KBM-7 (cell line): Measurements from ENCODE around the gene SART1.
A peak's percentile ranks its signal among the peaks of the same experiment; 100 is the strongest.
"Not testable (repeated sequence)": the region's sequence is repeated elsewhere in the genome, so short reads cannot be mapped to it uniquely, and the experiment has no call there.

Source experiments
- DNase-seq: peaks from one replicate; pipeline ENCODE4 v3.0.0-alpha.2; 2015
- in situ Hi-C: fragments of 300-500 bp; cut with MboI; formaldehyde crosslinking; loops from 2 replicates; pipeline ENCODE4 v1.14.3; 2020; ENCODE audit warnings: low sequenced_read_pairs, low pct_unique_long_range_greater_than_20kb, mixed read lengths

SART1 gene

GRCh38 chr11:65981972-65982823 is 20.7 kb downstream of the SART1 start:
- in situ Hi-C loops = no loop called here
- no peak for DNase-seq

- in situ Hi-C loops = no loop called here
- no peak for DNase-seq
Measured at GRCh38 chr11:65982824-65983588, 21.5 kb downstream of the SART1 start.

- in situ Hi-C loops = no loop called here
Measured at GRCh38 chr11:65983589-65983987, 22.1 kb downstream of the SART1 start.

GRCh38 chr11:65987336-65987735 is 25.8 kb downstream of the SART1 start:
- DNase-seq = no peak
- in situ Hi-C loops = no loop called here

More at GRCh38 chr11:65983589-65983987, 22.1 kb downstream of the SART1 start:
- no peak for DNase-seq

DNA sequence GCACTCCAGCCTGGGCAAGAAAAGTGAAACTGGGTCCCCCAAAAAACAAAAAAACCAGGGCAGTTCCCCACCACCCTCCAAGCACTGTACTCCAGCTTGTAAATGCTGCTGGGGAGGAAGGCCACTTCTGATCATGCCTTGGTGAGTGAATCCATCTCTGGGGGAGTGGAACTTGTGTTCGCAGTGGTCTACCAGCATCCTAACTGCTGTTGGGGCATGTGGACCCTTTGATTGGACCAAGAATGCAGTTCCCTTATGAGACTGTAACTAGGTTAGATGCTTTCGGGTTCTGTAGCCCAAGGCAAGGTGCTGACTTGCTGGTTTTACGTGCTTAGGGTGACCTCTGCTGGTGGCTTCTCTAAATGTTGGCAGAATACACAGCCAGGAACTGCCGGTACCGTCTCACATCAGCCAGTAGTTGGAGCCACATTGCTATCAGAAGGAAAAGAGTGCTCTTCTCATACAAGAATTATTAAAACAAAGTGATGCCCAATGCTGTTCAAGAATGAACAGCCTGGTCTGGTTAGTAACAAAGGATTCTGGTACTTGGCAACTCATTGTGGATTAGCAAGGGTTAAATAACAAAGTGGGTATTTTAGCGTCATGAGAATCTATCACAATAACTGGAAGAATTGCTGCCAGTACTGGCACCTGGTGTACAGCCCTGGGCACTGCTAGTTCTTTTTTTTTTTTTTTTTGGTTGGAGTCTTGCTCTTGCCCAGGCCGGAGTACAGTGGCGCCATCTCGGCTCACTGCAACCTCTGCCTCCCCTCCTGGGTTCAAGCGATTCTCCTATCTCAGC is 27.5 kb downstream of the SART1 start:
- in situ Hi-C loops = no loop called here
- DNase-seq = peak; percentile 99

DNA sequence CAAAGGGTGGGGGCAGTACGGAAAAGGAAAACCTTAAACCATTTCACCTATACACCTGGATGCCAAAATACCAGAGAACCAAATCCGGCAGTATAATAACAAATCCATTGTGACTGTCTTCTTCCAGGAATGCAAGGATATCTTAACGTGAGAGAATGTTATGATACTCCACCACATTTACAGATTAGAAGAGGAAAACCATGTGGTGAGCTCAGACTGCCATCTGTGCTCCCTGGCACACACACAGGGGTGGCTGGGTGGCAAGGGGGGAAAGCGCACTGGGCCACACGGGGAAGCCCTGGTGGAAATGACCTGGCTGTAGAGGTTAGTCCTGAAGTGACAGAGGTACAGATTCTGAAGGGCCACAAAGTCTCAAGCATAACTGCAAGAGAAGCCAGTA is 30.5 kb downstream of the SART1 start:
- DNase-seq = no peak

GRCh38 chr11:65997286-65997685 is 35.8 kb downstream of the SART1 start:
- no peak for DNase-seq

More for the DNA sequence above, 30.5 kb downstream of the SART1 start:
- in situ Hi-C loops = no loop called here

DNA sequence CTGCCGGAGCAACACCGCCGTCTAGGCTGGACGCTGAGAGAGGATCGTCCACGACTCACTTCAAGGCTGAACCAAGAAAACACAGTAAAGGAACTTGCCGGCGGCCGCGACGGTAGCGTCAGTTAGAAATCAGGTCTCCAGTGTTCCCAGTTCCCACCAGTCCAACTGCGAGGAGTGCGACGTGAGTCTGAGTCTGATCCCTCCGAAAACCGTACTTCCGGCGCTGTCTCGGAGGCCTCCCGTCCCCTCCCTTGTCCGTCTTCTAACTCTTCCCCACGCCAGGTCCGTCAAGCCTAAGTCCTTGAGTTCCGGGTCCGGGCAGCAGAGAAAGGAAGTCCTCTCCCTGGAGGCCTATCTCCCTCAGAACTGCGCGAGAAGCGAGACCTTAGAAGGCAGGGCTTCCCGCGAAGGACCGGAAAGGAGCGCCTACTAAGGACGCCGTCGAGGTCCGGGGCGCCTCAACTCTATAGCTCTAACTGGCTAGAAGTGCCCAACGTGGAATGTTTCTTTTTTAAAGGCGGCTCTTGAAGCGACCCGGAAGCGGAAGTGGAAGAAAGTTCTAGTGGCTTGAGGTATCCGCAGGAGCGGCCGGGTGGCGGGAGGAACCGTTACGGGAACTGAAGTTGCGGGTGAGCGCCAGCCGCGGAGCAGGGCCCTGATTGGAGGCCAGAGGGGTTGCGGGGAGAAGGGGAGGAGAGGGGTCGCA is 40.6 kb downstream of the SART1 start, which contains the start of the genes BANF1 and EIF1AD:
Gene BANF1, plus strand, starts transcription at position 562 of the 706 bp plus-strand sequence. CDS start 748 bp downstream, outside the sequence.
Gene EIF1AD, minus strand, starts transcription at position 216 of the 706 bp plus-strand sequence. CDS start 1,768 bp downstream, outside the sequence.
- in situ Hi-C loops = no loop called here
- DNase-seq = peak; percentile 98

More at GRCh38 chr11:65997286-65997685, 35.8 kb downstream of the SART1 start:
- in situ Hi-C loops = no loop called here

DNA sequence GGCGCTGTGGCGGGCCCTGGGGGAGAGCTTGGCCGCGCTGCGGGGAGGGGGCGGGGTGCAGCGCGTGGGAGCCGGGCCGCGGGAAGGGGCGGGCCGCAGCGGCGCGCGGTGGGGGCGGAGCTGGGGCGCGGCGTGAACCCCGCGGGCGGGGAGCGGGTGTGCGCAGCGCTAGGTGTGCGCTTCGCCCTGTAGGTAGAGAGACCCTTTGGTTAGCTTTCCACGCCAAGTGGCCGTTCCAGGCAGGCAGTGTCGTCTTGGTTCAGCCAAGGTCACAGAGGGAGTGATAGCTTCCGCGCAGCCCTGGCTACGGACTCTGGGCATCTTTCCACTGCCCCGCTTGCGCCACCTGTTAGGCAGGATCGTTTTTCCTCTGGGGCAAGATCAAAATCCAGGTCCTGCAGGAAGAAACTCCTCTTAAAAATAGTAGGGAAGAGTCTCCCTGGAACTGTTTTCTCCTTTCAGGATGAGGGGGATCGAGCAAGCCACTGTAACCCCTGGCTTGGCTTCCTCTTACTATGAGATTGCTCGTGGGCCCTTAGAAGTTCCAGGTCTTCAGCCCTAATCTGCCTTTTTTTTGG is 41.2 kb downstream of the SART1 start:
- in situ Hi-C loops = no loop called here
- DNase-seq = no peak

- DNase-seq = no peak
- in situ Hi-C loops = no loop called here
Measured at GRCh38 chr11:66003291-66003690, 41.8 kb downstream of the SART1 start.

GRCh38 chr11:66004186-66004585 is 42.7 kb downstream of the SART1 start:
- DNase-seq = no peak
- in situ Hi-C loops = no loop called here

DNA sequence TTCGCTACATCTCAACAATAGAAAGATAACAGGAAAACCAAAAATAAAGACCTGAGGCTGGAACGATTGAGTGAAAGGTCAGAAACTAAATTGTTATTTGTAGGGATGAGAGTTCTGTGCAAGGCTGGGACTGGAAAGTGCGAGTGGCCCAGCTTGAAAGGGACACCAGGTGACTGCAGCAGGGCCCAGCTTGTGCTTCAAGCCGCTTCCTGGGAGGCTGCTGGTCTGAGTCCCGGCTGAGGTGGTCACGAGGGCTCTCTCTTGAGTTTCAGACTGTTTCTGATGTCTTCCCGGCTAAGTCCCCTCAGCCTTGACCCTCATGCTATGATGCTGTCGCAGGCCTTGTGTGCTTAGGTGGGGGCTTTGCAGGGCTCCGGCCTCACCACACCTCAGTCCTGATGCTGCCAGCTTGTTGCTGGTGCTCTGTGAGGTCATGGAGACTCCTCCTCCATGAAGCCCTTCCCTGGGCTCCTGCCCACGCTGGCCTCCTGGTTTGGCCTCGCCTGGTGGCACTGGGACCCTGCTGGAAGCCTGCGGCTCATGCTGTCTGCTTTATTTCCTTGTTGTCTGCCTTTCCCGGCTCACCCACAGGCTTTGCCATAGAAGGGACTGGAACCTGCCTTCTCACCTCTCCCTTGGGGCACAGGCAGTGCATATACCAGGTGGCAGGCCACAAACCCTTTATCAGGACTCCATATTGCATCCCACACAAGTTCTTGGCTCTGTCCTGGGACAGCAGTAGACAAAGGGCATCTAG is 44.8 kb downstream of the SART1 start:
- DNase-seq = no peak

GRCh38 chr11:66006891-66007176 is 45.3 kb downstream of the SART1 start:
- in situ Hi-C loops = no loop called here
- no peak for DNase-seq

More for the DNA sequence above, 44.8 kb downstream of the SART1 start:
- in situ Hi-C loops = no loop called here

DNA sequence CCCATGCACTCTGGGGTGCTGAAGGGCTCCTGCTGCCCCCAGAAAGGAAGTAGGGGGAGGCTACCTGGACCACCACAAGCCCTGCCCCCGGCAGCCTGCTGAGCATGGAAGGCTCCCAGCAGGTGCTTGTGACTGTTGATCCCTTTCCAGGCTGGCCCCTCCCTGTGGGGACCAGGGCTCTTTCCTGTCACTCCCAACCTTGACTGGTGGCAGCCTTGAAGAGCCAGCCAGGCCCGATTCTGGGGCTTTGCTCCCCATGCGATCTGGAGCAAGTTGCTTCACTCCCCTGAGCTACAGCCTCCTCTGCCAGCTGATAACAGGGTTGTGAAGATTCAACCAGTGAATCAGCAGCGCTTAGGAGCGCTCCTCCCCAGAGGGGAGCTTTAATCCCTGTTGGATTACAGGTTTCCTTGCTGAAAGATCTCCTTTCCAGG is 45.7 kb downstream of the SART1 start:
- in situ Hi-C loops = no loop called here
- DNase-seq = no peak

GRCh38 chr11:66008095-66008467 is 46.5 kb downstream of the SART1 start:
- in situ Hi-C loops = no loop called here
- DNase-seq = no peak

- in situ Hi-C loops = no loop called here
- no peak for DNase-seq
Measured at GRCh38 chr11:66008468-66009101, 47.1 kb downstream of the SART1 start.

DNA sequence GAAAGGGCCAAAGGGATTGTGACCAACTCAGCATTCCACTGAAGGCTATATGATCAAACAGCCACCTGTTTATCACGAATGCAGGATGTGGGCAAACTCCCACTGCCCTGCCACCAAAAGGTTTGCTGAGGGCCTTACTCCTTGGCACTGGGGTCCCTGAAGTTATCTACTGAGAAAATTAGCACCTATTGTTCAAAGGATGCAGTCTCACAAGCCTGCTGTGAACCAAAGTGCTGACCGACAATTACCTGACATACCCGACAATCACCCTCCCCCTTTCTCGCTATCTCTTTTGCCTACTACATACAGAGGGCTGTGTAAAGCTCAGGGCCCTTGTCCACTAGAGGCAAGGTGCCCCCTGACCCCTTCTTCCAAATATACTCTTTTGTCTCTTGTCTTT is 48.5 kb downstream of the SART1 start:
- DNase-seq, in situ Hi-C loops: not testable (repeated sequence)
